Lung (tissue), 12 donors: ENCODE measurements around the gene LSM4. TPM values are rescaled to one million over a fixed set of nuclear protein-coding genes. Genes with fewer than 3 reads are reported as not detected.

Experiments
- ATAC-seq: fragments of 200-7000 bp; cut with Tn5 transposase; one replicate; pipeline ENCODE4 v1.9.1; 2020; ENCODE audit warnings: moderate number of reproducible peaks; ENCODE audit not compliant: insufficient read depth, low FRiP score
- DNase-seq, 3 donors: peaks; one replicate each; pipeline ENCODE4 v3.0.0-alpha.2; 2013 to 2017
- H3K27ac ChIP-seq, 2 donors: one replicate each; pipeline ENCODE4 v1.5.1; 2013; ENCODE audit warnings: mild to moderate bottlenecking in 2 of 2, moderate library complexity in 2 of 2, control low read depth in 1 of 2, inconsistent platforms in 1 of 2, low read depth in 1 of 2, low read length in 1 of 2
- H3K27me3 ChIP-seq, 3 donors: one replicate each; pipeline ENCODE4 v1.5.1; 2013; ENCODE audit warnings: low read length in 2 of 3; ENCODE audit not compliant: control insufficient read depth in 3 of 3, insufficient read depth in 3 of 3
- H3K36me3 ChIP-seq, 4 donors: one replicate each; pipeline ENCODE4 v1.5.1; 2013; ENCODE audit warnings: low read length in 4 of 4, mild to moderate bottlenecking in 1 of 4, moderate library complexity in 1 of 4; ENCODE audit not compliant: control insufficient read depth in 4 of 4, insufficient read depth in 4 of 4
- H3K4me1 ChIP-seq, 5 donors: one replicate each; pipeline ENCODE4 v1.5.1; 2013; ENCODE audit warnings: low read length in 5 of 5, mild to moderate bottlenecking in 2 of 5, moderate library complexity in 1 of 5; ENCODE audit not compliant: control insufficient read depth in 5 of 5, insufficient read depth in 5 of 5
- H3K4me3 ChIP-seq: one replicate; pipeline ENCODE4 v1.5.1; 2013; ENCODE audit warnings: mild to moderate bottlenecking, control low read depth, moderate library complexity
- H3K9ac ChIP-seq, 2 donors: one replicate each; pipeline ENCODE4 v1.5.1; 2013; ENCODE audit warnings: low read length in 2 of 2, control low read depth in 1 of 2; ENCODE audit not compliant: insufficient read depth in 1 of 2
- H3K9me3 ChIP-seq, 4 donors: one replicate each; pipeline ENCODE4 v1.5.1; 2013; ENCODE audit warnings: low read length in 3 of 4, mild to moderate bottlenecking in 1 of 4, moderate library complexity in 1 of 4; ENCODE audit not compliant: control insufficient read depth in 4 of 4, insufficient read depth in 3 of 4
- WGBS, 2 donors: extraction: QIAGEN DNeasy Blood & Tissue Kit; methylation state at CpG; one replicate each; pipeline ENCODE4 v1.1.7; 2013; 5-methylcytosine and 5-hydroxymethylcytosine counted together
- polyA plus RNA-seq, 2 donors: library from polyadenylated mRNA; stranded (reverse); fragments of 200-250 nt; gene quantifications; one replicate each; pipeline ENCODE4 v1.2.1, GENCODE V29; 2013
- total RNA-seq, 2 donors: library from RNA; depleted of rRNA in 1 of 2; stranded (reverse); fragments of >200 nt in 1 of 2; gene quantifications; one replicate each; pipeline ENCODE4 v1.2.1, GENCODE V29; 2014 to 2021
- TF ChIP-seq, protein P1 (sequence below): IDR thresholded peaks from 2 replicates; pipeline ENCODE4 v1.5.1; 2012; ENCODE audit warnings: mild to moderate bottlenecking; ENCODE audit errors: control extremely low read depth, extremely low read depth
- donor health status: control.
- donor health status: control.
- donor health status: Bipolar disorder and iron deficiency.
- donor health status: healthy.
- donor health status: DM: yes; HTN: yes; CAD: no.

The LSM4 gene
- total and polyA plus RNA-seq, 4 donors: 67.7 to 217 (median 114) TPM

DNA sequence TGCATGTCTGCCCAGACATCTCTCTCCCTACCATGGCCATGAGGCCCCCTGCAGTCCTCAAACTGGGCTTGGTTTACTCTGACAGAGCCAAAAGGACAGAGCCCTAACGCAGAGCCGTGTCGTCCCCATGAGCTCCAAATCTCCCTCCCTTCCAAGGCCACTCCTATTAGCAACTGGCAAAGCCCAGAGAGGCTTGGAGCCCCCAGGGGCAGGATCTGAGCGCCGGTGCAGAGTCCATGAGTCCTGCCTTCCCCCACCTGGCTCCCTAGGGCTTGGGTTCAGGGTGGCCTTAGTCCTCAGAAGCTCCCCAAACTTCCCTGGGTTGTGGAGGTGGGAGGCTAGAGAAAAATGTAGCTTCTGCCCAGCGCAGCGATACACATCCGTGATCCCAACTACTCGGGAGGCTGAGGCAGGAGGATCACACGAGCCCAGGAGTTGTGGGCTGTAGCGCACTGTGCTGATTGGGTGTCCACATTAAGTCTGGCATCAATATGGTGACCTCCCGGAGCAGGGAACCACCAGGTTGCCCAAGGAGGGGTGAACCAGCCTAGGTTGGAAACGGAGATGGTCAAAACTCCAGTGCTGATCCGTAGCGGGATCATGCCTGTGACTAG lies 10.1 kb upstream of the LSM4 start:
- WGBS, 2 donors: 83 to 90% methylated on average over 15 of the region's 15 CpGs
- no peak overlapping the region for H3K27ac ChIP-seq
- DNase-seq (no peak), ATAC-seq (no peak)
- no peak overlapping the region for H3K9ac ChIP-seq
- H3K27me3 ChIP-seq: no peaks in the 10 kb centered on the region
- no peaks in the 10 kb centered on the region for H3K9me3 ChIP-seq
- no peak overlapping the region for H3K4me3 ChIP-seq
- peaks cover 0 to 9% (median 0%) of the 10 kb centered on the region in 5 donors for H3K4me1 ChIP-seq
- no peaks in the 10 kb centered on the region for H3K36me3 ChIP-seq
- TF ChIP-seq, protein P1, sequence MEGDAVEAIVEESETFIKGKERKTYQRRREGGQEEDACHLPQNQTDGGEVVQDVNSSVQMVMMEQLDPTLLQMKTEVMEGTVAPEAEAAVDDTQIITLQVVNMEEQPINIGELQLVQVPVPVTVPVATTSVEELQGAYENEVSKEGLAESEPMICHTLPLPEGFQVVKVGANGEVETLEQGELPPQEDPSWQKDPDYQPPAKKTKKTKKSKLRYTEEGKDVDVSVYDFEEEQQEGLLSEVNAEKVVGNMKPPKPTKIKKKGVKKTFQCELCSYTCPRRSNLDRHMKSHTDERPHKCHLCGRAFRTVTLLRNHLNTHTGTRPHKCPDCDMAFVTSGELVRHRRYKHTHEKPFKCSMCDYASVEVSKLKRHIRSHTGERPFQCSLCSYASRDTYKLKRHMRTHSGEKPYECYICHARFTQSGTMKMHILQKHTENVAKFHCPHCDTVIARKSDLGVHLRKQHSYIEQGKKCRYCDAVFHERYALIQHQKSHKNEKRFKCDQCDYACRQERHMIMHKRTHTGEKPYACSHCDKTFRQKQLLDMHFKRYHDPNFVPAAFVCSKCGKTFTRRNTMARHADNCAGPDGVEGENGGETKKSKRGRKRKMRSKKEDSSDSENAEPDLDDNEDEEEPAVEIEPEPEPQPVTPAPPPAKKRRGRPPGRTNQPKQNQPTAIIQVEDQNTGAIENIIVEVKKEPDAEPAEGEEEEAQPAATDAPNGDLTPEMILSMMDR: no peak

DNA sequence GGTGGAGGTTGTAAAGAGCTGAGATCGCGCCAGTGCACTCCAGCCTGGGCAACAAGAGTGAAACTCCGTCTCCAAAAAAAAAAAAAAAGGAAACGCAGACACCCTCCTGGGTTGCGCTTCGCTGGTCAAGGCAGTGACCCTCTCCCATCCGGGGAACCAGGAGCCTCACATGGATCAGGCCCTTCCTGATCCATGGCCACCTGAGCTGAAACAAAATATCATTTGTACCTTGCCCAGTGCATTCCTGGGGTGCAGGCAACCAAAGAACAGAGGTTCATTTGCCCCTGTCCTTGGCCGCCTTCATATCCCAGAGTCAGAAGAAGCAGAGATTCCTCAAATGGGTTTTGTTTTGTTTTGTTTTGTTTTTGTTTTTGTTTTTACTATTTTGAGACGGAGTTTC lies 8.0 kb upstream of the LSM4 start:
- Histone ChIP-seq H3K9me3 (no peaks in the 10 kb centered on the region), H3K4me1 (peaks cover 0 to 9% (median 0%) of the 10 kb centered on the region in 5 donors), H3K27me3 (no peaks in the 10 kb centered on the region), H3K9ac (no peak overlapping the region), H3K36me3 (no peaks in the 10 kb centered on the region), H3K27ac (no peak overlapping the region), H3K4me3 (no peak overlapping the region)
- TF ChIP-seq, protein P1: no peak
- DNase-seq (no peak), ATAC-seq (no peak)
- 86 to 92% methylated on average over 9 of the region's 9 CpGs for WGBS, 2 donors

DNA sequence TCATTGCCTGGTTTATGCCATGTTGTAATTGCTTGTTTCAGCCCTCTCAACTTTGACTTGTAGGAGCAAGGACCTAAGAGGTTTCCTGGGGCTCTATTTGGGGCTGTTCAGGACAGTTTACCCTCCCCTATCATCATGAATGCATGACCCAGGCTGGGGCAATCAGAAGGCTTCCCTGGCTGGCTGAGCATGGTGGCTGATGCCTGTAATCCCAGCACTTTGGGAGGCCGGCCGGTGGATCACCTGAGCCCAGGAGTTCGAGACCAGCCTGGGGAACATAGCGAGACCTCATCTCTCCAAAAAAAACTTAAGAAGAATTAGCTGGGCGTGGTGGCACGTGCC lies 6.1 kb upstream of the LSM4 start:
- H3K27me3 ChIP-seq: no peaks in the 10 kb centered on the region
- H3K36me3 ChIP-seq: no peaks in the 10 kb centered on the region
- H3K27ac ChIP-seq: peak overlapping the region; percentile 46 to 55
- H3K4me3 ChIP-seq: no peak overlapping the region
- ATAC-seq (no peak), DNase-seq (no peak)
- H3K9me3 ChIP-seq: no peaks in the 10 kb centered on the region
- TF ChIP-seq, protein P1: no peak
- peak overlapping the region in 1 of 2 donors; percentile 5 for H3K9ac ChIP-seq
- 62 to 80% methylated on average over 6 of the region's 6 CpGs for WGBS, 2 donors
- H3K4me1 ChIP-seq: peaks cover 0 to 9% (median 0%) of the 10 kb centered on the region in 5 donors
